ENCODE data around the gene NTNG1.

Gene NTNG1

DNA sequence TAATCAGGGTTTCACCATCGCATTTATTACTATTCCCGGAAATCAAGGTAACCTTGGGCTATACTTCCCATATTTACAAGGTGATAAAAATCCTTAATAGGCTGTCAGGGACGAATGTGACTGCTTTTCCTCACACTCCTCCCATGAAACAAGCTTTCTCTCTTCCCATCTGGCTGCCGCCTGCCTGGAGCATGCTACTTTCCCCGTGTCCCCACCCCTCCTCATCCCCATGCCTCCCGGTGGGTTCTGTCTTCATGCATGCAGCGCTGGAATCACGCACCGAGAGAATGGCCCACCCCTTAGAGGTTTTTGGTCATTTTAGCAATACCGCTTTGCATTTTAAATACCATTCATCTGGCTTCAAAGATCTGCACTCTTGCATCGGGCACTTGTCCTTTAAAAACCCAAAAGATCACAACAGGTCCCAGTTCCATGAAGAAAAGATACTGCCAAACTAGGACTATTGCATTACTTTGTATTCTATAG lies 339.1 kb downstream of the NTNG1 start:
- intact Hi-C loops (cut with DNase I; ENCODE audit: low total_unique reads), result no loop called here
- Histone ChIP-seq H3K9me3 (no peaks in the 10 kb centered on the region), H3K4me1 (peaks cover 0 to 3% (median 0%) of the 10 kb centered on the region in 4 donors), H3K27me3 (peaks cover 0 to 10% of the 10 kb centered on the region in 2 donors), H3K27ac (no peak overlapping the region), H3K36me3 (no peaks in the 10 kb centered on the region), H3K4me3 (no peak overlapping the region)
- no peak for DNase-seq
- TF ChIP-seq, protein P1, sequence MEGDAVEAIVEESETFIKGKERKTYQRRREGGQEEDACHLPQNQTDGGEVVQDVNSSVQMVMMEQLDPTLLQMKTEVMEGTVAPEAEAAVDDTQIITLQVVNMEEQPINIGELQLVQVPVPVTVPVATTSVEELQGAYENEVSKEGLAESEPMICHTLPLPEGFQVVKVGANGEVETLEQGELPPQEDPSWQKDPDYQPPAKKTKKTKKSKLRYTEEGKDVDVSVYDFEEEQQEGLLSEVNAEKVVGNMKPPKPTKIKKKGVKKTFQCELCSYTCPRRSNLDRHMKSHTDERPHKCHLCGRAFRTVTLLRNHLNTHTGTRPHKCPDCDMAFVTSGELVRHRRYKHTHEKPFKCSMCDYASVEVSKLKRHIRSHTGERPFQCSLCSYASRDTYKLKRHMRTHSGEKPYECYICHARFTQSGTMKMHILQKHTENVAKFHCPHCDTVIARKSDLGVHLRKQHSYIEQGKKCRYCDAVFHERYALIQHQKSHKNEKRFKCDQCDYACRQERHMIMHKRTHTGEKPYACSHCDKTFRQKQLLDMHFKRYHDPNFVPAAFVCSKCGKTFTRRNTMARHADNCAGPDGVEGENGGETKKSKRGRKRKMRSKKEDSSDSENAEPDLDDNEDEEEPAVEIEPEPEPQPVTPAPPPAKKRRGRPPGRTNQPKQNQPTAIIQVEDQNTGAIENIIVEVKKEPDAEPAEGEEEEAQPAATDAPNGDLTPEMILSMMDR (IDR thresholded peaks at IDR 0.05), result no peak

DNA sequence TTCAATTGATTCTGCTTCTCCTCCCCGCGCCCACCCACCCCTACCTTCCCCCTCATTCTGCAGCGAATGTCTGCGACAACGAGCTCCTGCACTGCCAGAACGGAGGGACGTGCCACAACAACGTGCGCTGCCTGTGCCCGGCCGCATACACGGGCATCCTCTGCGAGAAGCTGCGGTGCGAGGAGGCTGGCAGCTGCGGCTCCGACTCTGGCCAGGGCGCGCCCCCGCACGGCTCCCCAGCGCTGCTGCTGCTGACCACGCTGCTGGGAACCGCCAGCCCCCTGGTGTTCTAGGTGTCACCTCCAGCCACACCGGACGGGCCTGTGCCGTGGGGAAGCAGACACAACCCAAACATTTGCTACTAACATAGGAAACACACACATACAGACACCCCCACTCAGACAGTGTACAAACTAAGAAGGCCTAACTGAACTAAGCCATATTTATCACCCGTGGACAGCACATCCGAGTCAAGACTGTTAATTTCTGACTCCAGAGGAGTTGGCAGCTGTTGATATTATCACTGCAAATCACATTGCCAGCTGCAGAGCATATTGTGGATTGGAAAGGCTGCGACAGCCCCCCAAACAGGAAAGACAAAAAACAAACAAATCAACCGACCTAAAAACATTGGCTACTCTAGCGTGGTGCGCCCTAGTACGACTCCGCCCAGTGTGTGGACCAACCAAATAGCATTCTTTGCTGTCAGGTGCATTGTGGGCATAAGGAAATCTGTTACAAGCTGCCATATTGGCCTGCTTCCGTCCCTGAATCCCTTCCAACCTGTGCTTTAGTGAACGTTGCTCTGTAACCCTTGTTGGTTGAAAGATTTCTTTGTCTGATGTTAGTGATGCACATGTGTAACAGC lies 339.9 kb downstream of the NTNG1 start:
- intact Hi-C loops (cut with DNase I; ENCODE audit: low total_unique reads), result no loop called here
- DNase-seq, result no peak
- peaks cover 0 to 3% (median 0%) of the 10 kb centered on the region in 4 donors for H3K4me1 ChIP-seq
- no peak overlapping the region for H3K27ac ChIP-seq
- TF ChIP-seq, protein P1 (IDR thresholded peaks at IDR 0.05), result no peak
- H3K4me3 ChIP-seq, result no peak overlapping the region
- H3K36me3 ChIP-seq, result no peaks in the 10 kb centered on the region
- H3K9me3 ChIP-seq, result no peaks in the 10 kb centered on the region
- H3K27me3 ChIP-seq, result peaks cover 0 to 10% of the 10 kb centered on the region in 2 donors

DNA sequence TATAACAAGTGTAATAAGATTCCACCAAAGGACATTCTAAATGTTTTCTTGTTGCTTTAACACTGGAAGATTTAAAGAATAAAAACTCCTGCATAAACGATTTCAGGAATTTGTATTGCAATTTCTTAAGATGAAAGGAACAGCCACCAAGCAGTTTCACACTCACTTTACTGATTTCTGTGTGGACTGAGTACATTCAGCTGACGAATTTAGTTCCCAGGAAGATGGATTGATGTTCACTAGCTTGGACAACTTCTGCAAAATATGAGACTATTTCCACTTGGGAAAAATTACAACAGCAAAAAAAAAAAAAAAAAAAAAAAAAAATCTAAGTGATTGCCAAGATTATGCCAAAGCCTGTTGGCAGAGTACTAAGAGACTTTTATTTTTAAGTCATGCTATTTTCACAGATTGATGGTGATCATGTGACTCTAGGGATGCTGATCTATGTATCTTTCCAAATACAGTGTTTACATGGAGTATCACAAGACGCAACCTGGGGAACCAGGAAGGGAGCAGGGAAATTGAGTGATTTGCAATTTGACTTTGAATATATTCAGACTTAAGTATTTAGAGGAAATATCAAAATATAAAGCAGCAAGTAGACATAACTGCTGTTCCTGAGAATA lies 341.0 kb downstream of the NTNG1 start:
- TF ChIP-seq, protein P1 (IDR thresholded peaks at IDR 0.05), result no peak

DNA sequence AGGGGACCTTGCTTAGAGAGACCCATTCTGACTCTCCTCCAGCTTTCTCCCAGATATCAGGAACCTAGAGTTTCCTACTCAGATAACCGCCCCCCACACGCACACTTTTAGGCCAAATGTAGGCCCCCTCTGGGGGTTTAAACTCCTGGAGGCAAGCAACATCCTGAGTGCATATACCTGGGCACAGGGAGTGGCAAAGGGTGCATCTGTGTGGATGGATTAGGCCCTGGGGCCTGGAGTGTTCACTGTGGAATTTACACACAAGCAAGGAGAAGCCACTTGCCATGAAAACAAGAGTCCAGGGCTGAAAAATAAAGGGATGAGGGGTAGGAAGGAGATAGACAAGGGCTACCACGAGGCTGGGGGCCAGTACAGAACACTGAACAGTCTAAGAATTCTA lies 343.1 kb downstream of the NTNG1 start:
- Histone ChIP-seq H3K9me3 (no peaks in the 10 kb centered on the region), H3K4me1 (peaks cover 0 to 3% (median 0%) of the 10 kb centered on the region in 4 donors), H3K36me3 (no peaks in the 10 kb centered on the region), H3K27me3 (peaks cover 0 to 10% of the 10 kb centered on the region in 2 donors), H3K4me3 (no peak overlapping the region), H3K27ac (no peak overlapping the region)
- DNase-seq, result no peak
- TF ChIP-seq, protein P1 (IDR thresholded peaks at IDR 0.05), result no peak
- intact Hi-C loops (cut with DNase I; ENCODE audit: low total_unique reads), result no loop called here

More for the DNA sequence above, 341.0 kb downstream of the NTNG1 start:
- DNase-seq, result no peak
- Histone ChIP-seq H3K27ac (no peak overlapping the region), H3K4me3 (no peak overlapping the region), H3K36me3 (no peaks in the 10 kb centered on the region), H3K4me1 (peaks cover 0 to 3% (median 0%) of the 10 kb centered on the region in 4 donors), H3K27me3 (peaks cover 0 to 10% of the 10 kb centered on the region in 2 donors), H3K9me3 (no peaks in the 10 kb centered on the region)
- intact Hi-C loops (cut with DNase I; ENCODE audit: low total_unique reads), result no loop called here

DNA sequence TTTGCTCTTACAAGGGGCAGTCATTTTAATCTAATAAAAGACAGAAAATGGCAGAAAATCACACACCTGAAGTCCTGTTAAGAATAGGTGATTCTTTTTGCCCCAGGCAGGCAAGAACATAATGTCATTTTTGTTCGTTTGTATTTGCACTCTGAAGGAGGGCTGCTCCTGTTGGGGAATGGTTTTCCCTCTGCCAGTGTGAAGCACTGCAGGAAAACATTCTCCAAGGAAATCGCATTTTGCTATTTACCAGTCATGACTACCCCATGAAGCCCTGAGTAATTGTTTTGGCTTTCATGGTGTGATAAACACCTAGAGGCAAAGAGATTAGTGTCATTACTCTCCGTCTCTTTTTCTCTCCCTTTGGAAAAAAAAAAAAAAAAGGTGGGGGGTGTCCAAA lies 345.5 kb downstream of the NTNG1 start:
- no peak overlapping the region for H3K4me3 ChIP-seq
- TF ChIP-seq, protein P1 (IDR thresholded peaks at IDR 0.05), result no peak
- intact Hi-C loops (cut with DNase I; ENCODE audit: low total_unique reads), result no loop called here
- H3K27me3 ChIP-seq, result no peaks in the 10 kb centered on the region
- no peak overlapping the region for H3K27ac ChIP-seq
- no peaks in the 10 kb centered on the region for H3K9me3 ChIP-seq
- no peak for DNase-seq
- H3K4me1 ChIP-seq, result no peaks in the 10 kb centered on the region
- no peaks in the 10 kb centered on the region for H3K36me3 ChIP-seq

Data from tibial artery (tissue), 4 donors.